Activated T-helper 1 cell treated with anti-CD3 and anti-CD28 coated beads, Interleukin-12 subunit alpha, Interleukin-12 subunit beta, Interleukin-2, Interleukin-4 antibody, amounts not matched to agents 30 ng/mL and 10 ng/mL and 1 ng/mL, durations not matched to agents 14 hours and 24 hours and 36 hours (primary cell): ENCODE data around the gene ERLEC1. TPM values are rescaled to one million over a fixed set of nuclear protein-coding genes. Genes with fewer than 3 reads are reported as not detected.
"Not testable (repeated sequence)": the region's sequence is repeated elsewhere in the genome, so short reads cannot be mapped to it uniquely, and the experiment has no call there.

Experiments used
- DNase-seq: peaks from one replicate; pipeline ENCODE4 v3.0.0; 2021; ENCODE audit warnings: low spot score
- H3K27ac Mint-ChIP-seq: one replicate; pipeline ENCODE4 v1.8.0; 2021; ENCODE audit warnings: mild to moderate bottlenecking, mixed read lengths
- H3K27me3 Mint-ChIP-seq: one replicate; pipeline ENCODE4 v1.8.0; 2022; ENCODE audit warnings: mild to moderate bottlenecking, moderate library complexity, mixed read lengths; ENCODE audit not compliant: insufficient read depth
- H3K36me3 Mint-ChIP-seq: one replicate; pipeline ENCODE4 v1.8.0; 2021; ENCODE audit warnings: low read depth, mixed read lengths
- H3K4me1 Mint-ChIP-seq: one replicate; pipeline ENCODE4 v1.8.0; 2021; ENCODE audit warnings: low read depth, mixed read lengths
- H3K4me3 Mint-ChIP-seq: one replicate; pipeline ENCODE4 v1.8.0; 2021; ENCODE audit warnings: mild to moderate bottlenecking, moderate library complexity, mixed read lengths
- H3K9me3 Mint-ChIP-seq: one replicate; pipeline ENCODE4 v1.8.0; 2021; ENCODE audit warnings: mixed read lengths
- intact Hi-C: fragments of 100-400 bp; cut with micrococcal nuclease; formaldehyde crosslinking; loops from one replicate; pipeline ENCODE4 v1.15.1; 2024
- total RNA-seq: library from RNA; stranded (reverse); gene quantifications from 2 replicates; pipeline ENCODE4 v1.2.3, GENCODE V29; 2022

ERLEC1 gene
- total RNA-seq: 28.4 and 29.6 TPM in 2 replicates

GRCh38 chr2:53786705-53787613 is at the start of gene ERLEC1, which contains the start of gene ASB3:
TSS of gene ERLEC1 (plus strand) at chr2:53787044. CDS start at chr2:53787211, 167 bp downstream.
TSS of gene ASB3 (minus strand) at chr2:53786953. CDS start at chr2:53765572, 21,381 bp downstream.
- Mint-ChIP-seq H3K27me3 (no peaks in the 10 kb centered on the region), H3K27ac (peak within 1 kb of the TSS; percentile 98), H3K4me3 (peak within 1 kb of the TSS; percentile 99), H3K9me3 (no peaks in the 10 kb centered on the region), H3K36me3 (peaks cover 11% of the 10 kb centered on the region), H3K4me1 (peaks cover 47% of the 10 kb centered on the region)
- intact Hi-C loops: loop anchor here (1.0 to 10.0 kb wide), 13 partner anchors 20 to 1905 kb away; partner anchors contain the start of genes ACYP2, CHAC2, CLHC1 and EML6
- DNase-seq: peak; percentile 87

GRCh38 chr2:53737091-53737490 is 49.8 kb upstream of the ERLEC1 start:
- H3K27ac Mint-ChIP-seq: no peak overlapping the region
- H3K27me3 Mint-ChIP-seq: no peaks in the 10 kb centered on the region

DNA sequence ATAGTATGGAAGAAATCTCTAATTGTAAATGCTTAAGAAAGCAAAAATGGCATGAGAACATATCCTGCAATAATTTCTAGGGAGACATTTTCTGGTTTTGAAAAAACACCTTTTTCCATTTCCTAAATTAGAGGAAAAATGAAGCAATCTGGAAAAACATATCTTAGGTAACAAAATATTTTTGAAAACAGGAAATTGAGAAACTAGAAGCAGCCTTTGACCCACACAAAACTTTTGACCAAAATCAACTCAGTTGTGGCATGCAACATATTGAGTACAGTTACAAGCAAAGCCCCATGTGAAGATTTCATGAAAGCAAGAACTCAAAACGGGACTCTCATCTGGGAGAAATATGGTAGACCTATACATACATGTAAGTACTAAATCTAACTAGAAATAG is 47.8 kb upstream of the ERLEC1 start:
- Mint-ChIP-seq H3K4me1 (peaks cover 9% of the 10 kb centered on the region), H3K27ac (no peak overlapping the region), H3K4me3 (no peak overlapping the region), H3K27me3 (no peaks in the 10 kb centered on the region), H3K9me3 (no peaks in the 10 kb centered on the region), H3K36me3 (peaks cover 13% of the 10 kb centered on the region)
- no peak for DNase-seq
- intact Hi-C loops: no loop called here

More at GRCh38 chr2:53737091-53737490, 49.8 kb upstream of the ERLEC1 start:
- Mint-ChIP-seq H3K36me3 (peaks cover 9% of the 10 kb centered on the region), H3K9me3 (no peaks in the 10 kb centered on the region), H3K4me3 (no peak overlapping the region), H3K4me1 (peaks cover 2% of the 10 kb centered on the region)
- DNase-seq: no peak
- intact Hi-C loops: no loop called here

GRCh38 chr2:53740170-53740569 is 46.7 kb upstream of the ERLEC1 start:
- Mint-ChIP-seq H3K9me3 (no peaks in the 10 kb centered on the region), H3K27me3 (no peaks in the 10 kb centered on the region), H3K27ac (no peak overlapping the region), H3K4me3 (no peak overlapping the region), H3K36me3 (peaks cover 11% of the 10 kb centered on the region), H3K4me1 (peaks cover 9% of the 10 kb centered on the region)
- intact Hi-C loops: no loop called here
- no peak for DNase-seq

DNA sequence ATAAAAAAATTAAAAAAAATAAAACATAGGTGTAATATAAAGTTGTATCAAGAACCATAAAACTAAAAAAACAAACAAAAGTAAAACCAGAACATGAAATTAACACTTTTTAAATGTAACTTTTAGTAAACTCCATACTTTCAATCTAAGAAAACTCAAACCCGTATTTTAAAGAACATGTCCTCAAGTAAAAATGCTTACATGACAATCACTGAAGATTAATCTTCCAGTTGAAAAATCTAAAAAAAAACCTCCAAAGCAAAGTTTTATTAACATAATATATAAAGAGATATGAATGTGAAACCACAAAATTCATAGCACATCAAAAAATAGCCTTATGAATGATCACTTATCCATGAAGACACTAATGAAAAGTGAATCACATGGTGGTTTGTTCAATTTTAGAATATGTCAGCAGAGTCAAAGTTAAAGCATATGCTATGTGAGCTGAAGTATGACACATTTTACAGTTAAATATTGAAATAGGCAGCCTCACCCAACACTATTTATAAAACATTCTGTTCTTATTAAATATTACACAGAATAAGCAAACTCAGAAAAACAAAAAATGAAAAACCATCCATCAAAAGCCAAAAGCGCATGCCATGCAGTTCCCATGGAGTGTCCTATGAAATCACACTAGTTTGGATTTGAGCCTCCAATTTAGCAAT is 42.3 kb upstream of the ERLEC1 start:
- no peak overlapping the region for H3K27ac Mint-ChIP-seq
- H3K27me3 Mint-ChIP-seq: no peaks in the 10 kb centered on the region

DNA sequence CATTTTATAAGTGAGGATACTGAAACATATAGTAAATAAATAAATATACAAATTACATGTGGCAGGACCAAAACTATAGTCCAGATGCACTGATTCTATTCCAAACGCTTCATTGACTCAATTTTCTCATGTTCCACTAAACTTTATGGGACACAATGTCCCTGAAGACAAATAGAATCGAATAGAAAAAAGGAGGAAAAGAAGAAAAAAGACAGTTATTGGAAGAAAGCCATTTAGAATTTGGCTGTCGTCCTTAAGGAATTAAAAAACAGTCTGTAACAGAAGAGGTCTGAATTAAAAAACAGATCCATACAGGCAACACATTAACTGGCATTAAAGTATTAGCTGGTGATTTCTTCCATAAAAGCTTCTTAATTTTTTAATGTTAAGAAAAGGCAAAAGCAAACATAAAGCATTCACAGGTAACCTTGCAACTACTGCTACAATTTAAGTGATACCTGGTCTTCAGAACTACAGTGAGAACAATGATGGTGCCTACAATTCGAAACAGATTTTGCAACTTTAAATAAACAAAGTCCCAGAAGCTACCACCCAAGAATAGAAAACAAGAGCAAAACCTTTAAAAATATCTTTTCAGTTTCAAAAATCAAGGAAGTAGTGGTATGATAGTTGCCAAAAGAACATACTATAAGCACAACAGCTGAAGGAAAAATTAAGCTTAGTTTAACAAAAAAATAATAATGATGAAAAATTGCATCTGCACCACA is 36.6 kb upstream of the ERLEC1 start:
- Mint-ChIP-seq H3K27me3 (no peaks in the 10 kb centered on the region), H3K4me1 (peaks cover 26% of the 10 kb centered on the region), H3K36me3 (peaks cover 27% of the 10 kb centered on the region), H3K9me3 (no peaks in the 10 kb centered on the region), H3K4me3 (no peak overlapping the region), H3K27ac (no peak overlapping the region)
- intact Hi-C loops: no loop called here
- no peak for DNase-seq

More for the DNA sequence above, 42.3 kb upstream of the ERLEC1 start:
- Mint-ChIP-seq H3K4me1 (peaks cover 9% of the 10 kb centered on the region), H3K9me3 (no peaks in the 10 kb centered on the region), H3K4me3 (no peak overlapping the region), H3K36me3 (peaks cover 29% of the 10 kb centered on the region)
- no peak for DNase-seq
- intact Hi-C loops: no loop called here

- H3K4me3 Mint-ChIP-seq: no peak overlapping the region
- H3K9me3 Mint-ChIP-seq: no peaks in the 10 kb centered on the region
- intact Hi-C loops: loop anchor here (1.0 kb wide), 2 partner anchors 16 to 35 kb away; partner anchors contain the start of genes ASB3 and CHAC2
- H3K27me3 Mint-ChIP-seq: no peaks in the 10 kb centered on the region
- H3K27ac Mint-ChIP-seq: peak overlapping the region; percentile 20
- H3K4me1 Mint-ChIP-seq: peaks cover 26% of the 10 kb centered on the region
- no peak for DNase-seq
- peaks cover 24% of the 10 kb centered on the region for H3K36me3 Mint-ChIP-seq
These were observed 35.1 kb upstream of the ERLEC1 start for GRCh38 chr2:53751728-53752127.

GRCh38 chr2:53752385-53752784 is 34.5 kb upstream of the ERLEC1 start:
- intact Hi-C loops: no loop called here
- Mint-ChIP-seq H3K36me3 (peaks cover 26% of the 10 kb centered on the region), H3K27me3 (no peaks in the 10 kb centered on the region), H3K27ac (no peak overlapping the region), H3K4me1 (peaks cover 26% of the 10 kb centered on the region), H3K9me3 (no peaks in the 10 kb centered on the region), H3K4me3 (no peak overlapping the region)
- DNase-seq: no peak

GRCh38 chr2:53753041-53753440 is 33.8 kb upstream of the ERLEC1 start:
- Mint-ChIP-seq H3K27ac (peak overlapping the region; percentile 34), H3K4me3 (no peak overlapping the region), H3K27me3 (no peaks in the 10 kb centered on the region), H3K4me1 (peaks cover 26% of the 10 kb centered on the region), H3K9me3 (no peaks in the 10 kb centered on the region), H3K36me3 (peaks cover 26% of the 10 kb centered on the region)
- DNase-seq: no peak
- intact Hi-C loops: no loop called here

DNA sequence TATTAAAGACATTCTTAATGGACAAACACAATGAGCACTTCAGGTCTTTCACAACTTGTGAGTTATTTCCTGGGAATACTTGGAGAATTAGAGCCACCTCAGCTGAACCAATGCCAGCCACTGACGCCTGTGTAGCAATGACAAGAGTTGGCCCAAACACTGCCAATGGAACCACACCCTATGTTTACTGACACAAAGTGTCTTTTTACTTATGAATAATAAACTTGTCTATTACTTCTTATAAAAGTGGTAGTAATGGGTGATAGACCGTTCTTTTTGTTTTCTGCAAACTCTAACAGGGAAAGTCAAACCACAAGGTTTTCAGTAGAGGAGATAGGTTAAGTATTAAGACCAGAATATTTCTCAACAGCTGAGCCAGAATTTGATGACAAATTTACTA is 31.7 kb upstream of the ERLEC1 start:
- H3K4me1 Mint-ChIP-seq: peaks cover 26% of the 10 kb centered on the region
- no peaks in the 10 kb centered on the region for H3K9me3 Mint-ChIP-seq

GRCh38 chr2:53756644-53757043 is 30.2 kb upstream of the ERLEC1 start:
- H3K36me3 Mint-ChIP-seq: peaks cover 11% of the 10 kb centered on the region
- peak overlapping the region; percentile 18 for H3K27ac Mint-ChIP-seq
- DNase-seq: no peak
- no peaks in the 10 kb centered on the region for H3K27me3 Mint-ChIP-seq
- peaks cover 13% of the 10 kb centered on the region for H3K4me1 Mint-ChIP-seq
- H3K9me3 Mint-ChIP-seq: no peaks in the 10 kb centered on the region
- intact Hi-C loops: no loop called here
- no peak overlapping the region for H3K4me3 Mint-ChIP-seq

More for the DNA sequence above, 31.7 kb upstream of the ERLEC1 start:
- Mint-ChIP-seq H3K27ac (no peak overlapping the region), H3K4me3 (no peak overlapping the region), H3K27me3 (no peaks in the 10 kb centered on the region), H3K36me3 (peaks cover 14% of the 10 kb centered on the region)
- DNase-seq: no peak
- intact Hi-C loops: no loop called here

GRCh38 chr2:53757206-53757605 is 29.6 kb upstream of the ERLEC1 start:
- intact Hi-C loops, H3K4me3 Mint-ChIP-seq, H3K4me1 Mint-ChIP-seq, DNase-seq, H3K9me3 Mint-ChIP-seq, H3K27ac Mint-ChIP-seq, H3K27me3 Mint-ChIP-seq: not testable (repeated sequence)
- peaks cover 15% of the 10 kb centered on the region for H3K36me3 Mint-ChIP-seq
